Endothelial cell of umbilical vein (primary cell): ENCODE data around the gene MAP3K21. TPM values are rescaled to one million over a fixed set of nuclear protein-coding genes. Genes with fewer than 3 reads are reported as not detected.
A peak's percentile ranks its signal among the peaks of the same experiment; 100 is the strongest.

Experiments used
- BruUV-seq: library from RNA; stranded (reverse); fragments of 400-500 nt; replicated peaks from 2 replicates; lab custom pipeline; 2021; lab: Mats Ljungman, UMichigan
- CTCF ChIA-PET: fragments of 300-600, 350-600 bp; sonication (Branson Sonifier 250); formaldehyde crosslinking; loops from one replicate; lab custom pipeline; 2021; ENCODE audit warnings: antibody characterized with exemption, inconsistent platforms; lab: Charles Lee
- POLR2A ChIA-PET: fragments of 300-600, 350-600 bp; sonication (Branson Sonifier 250); formaldehyde crosslinking; loops from one replicate; lab custom pipeline; 2021; ENCODE audit warnings: antibody characterized with exemption, inconsistent platforms; lab: Charles Lee
- DNase-seq: peaks from one replicate; pipeline ENCODE4 v3.0.0-alpha.2; 2011; ENCODE audit warnings: low read depth, low spot score
- FAIRE-seq: peaks from 2 replicates; lab custom pipeline; 2011; peaks lifted over from hg19 to GRCh38; lab: Jason Lieb, UNC
- H2AFZ ChIP-seq: 2 replicates; pipeline ENCODE4 v1.6.0; 2012; ENCODE audit warnings: low read depth, low read length, control low read depth, inconsistent platforms
- H3K27ac ChIP-seq: 2 replicates; pipeline ENCODE4 v1.5.1; 2011; ENCODE audit warnings: low read depth, mild to moderate bottlenecking, control low read depth, low read length, moderate library complexity; ENCODE audit not compliant: insufficient read depth
- H3K27me3 ChIP-seq, 2 experiments: 2 replicates each; pipeline versions ENCODE4 v1.6.0 to v1.6.1; 2011; ENCODE audit warnings: low read length in 2 of 2, mixed read lengths in 1 of 2; ENCODE audit not compliant: control insufficient read depth in 2 of 2, insufficient read depth in 2 of 2
- H3K36me3 ChIP-seq, 2 experiments: 2 replicates in 1 of 2; 3 replicates in 1 of 2; pipeline ENCODE4 v1.5.1; 2011; ENCODE audit warnings: low read length in 2 of 2, mild to moderate bottlenecking in 1 of 2, moderate library complexity in 1 of 2; ENCODE audit not compliant: control insufficient read depth in 2 of 2, insufficient read depth in 2 of 2; ENCODE audit errors: extremely low read depth in 1 of 2
- H3K4me1 ChIP-seq: 3 replicates; pipeline ENCODE4 v1.5.1; 2011; ENCODE audit warnings: mild to moderate bottlenecking, low read length; ENCODE audit not compliant: control insufficient read depth, insufficient read depth; ENCODE audit errors: extremely low read depth
- H3K4me2 ChIP-seq: 2 replicates; pipeline ENCODE4 v1.6.1; 2011; ENCODE audit warnings: low read length, control low read depth, mixed read lengths; ENCODE audit not compliant: insufficient read depth
- H3K4me3 ChIP-seq, 3 experiments: fragments of 200-600 bp in 1 of 3; sonication (generic), shearing (Covaris generic) in 1 of 3; replicated peaks in 1 of 3; 2 replicates each; pipeline ENCODE4 v1.5.1; 2011 to 2016; ENCODE audit warnings: control low read depth in 3 of 3, low read length in 3 of 3, mild to moderate bottlenecking in 2 of 3, inconsistent platforms in 1 of 3, low read depth in 1 of 3, moderate library complexity in 1 of 3; ENCODE audit not compliant: insufficient read depth in 1 of 3
- H3K79me2 ChIP-seq: 2 replicates; pipeline ENCODE4 v1.6.0; 2012; ENCODE audit warnings: low read length, inconsistent platforms; ENCODE audit not compliant: control insufficient read depth, insufficient read depth
- H3K9ac ChIP-seq: replicated peaks from 2 replicates; pipeline ENCODE3; 2011; ENCODE audit warnings: low read length, control low read depth; ENCODE audit not compliant: insufficient read depth; ENCODE audit errors: extremely low read depth
- H3K9me1 ChIP-seq: replicated peaks from 3 replicates; pipeline ENCODE4 v1.6.0; 2011; ENCODE audit warnings: mild to moderate bottlenecking, low read length; ENCODE audit not compliant: control insufficient read depth, insufficient read depth; ENCODE audit errors: extremely low read depth
- H3K9me3 ChIP-seq: replicated peaks from 2 replicates; pipeline ENCODE4 v1.5.1; 2012; ENCODE audit warnings: low read length, inconsistent platforms; ENCODE audit not compliant: control insufficient read depth, insufficient read depth
- H4K20me1 ChIP-seq: replicated peaks from 2 replicates; pipeline ENCODE3; 2011; ENCODE audit warnings: mild to moderate bottlenecking, low read length; ENCODE audit not compliant: control insufficient read depth, insufficient read depth; ENCODE audit errors: extremely low read depth
- EZH2 ChIP-seq: IDR thresholded peaks from 2 replicates; pipeline ENCODE4 v1.6.1; 2012; ENCODE audit warnings: borderline replicate concordance, low read depth, mild to moderate bottlenecking, moderate library complexity, low read length, inconsistent platforms; ENCODE audit not compliant: severe bottlenecking
- MYC ChIP-seq: IDR thresholded peaks from one replicate; pipeline ENCODE4 v1.6.1; 2011; ENCODE audit warnings: mild to moderate bottlenecking, low read depth, low read length
- POLR2A ChIP-seq: IDR thresholded peaks from 2 replicates; pipeline ENCODE4 v1.6.1; 2012; ENCODE audit warnings: low read depth, mild to moderate bottlenecking, control low read depth, low read length
- dilution Hi-C: fragments of 300-500 bp; cut with MboI; formaldehyde crosslinking; loops from one replicate; pipeline ENCODE4 v1.15.0; 2019; ENCODE audit warnings: low sequenced_read_pairs; ENCODE audit not compliant: extremely low pct_ligation_motif_present
- intact Hi-C: fragments of 100-400 bp; cut with micrococcal nuclease; formaldehyde crosslinking; loops from one replicate; pipeline ENCODE4 v1.10.0; 2022
- polyA plus RNA-seq, 4 experiments: library from polyadenylated mRNA; depleted of rRNA in 3 of 4; stranded (reverse) in 3 of 4; unstranded in 1 of 4; fragments of >200 nt; gene quantifications; 2 replicates each; pipeline versions ENCODE4 v1.2.1 to v1.2.3, GENCODE V29; 2011 to 2012; ENCODE audit warnings: missing spikeins in 1 of 4
- total RNA-seq: library from RNA; stranded (reverse); gene quantifications from 2 replicates; pipeline ENCODE4 v1.2.3, GENCODE V29; 2021
- TF ChIP-seq, protein P1 (sequence below), 2 donors: IDR thresholded peaks; 1 replicate in 1 of 2; 2 replicates in 1 of 2; pipeline ENCODE4 v1.5.1; 2011; ENCODE audit warnings: low read length in 2 of 2, mild to moderate bottlenecking in 2 of 2, moderate library complexity in 2 of 2, control low read depth in 1 of 2, inconsistent platforms in 1 of 2, low read depth in 1 of 2; ENCODE audit not compliant: insufficient read depth in 1 of 2; ENCODE audit errors: extremely low read depth in 1 of 2
- TF ChIP-seq, protein P2 (sequence below): IDR thresholded peaks from 2 replicates; pipeline ENCODE4 v1.6.1; 2011; ENCODE audit not compliant: insufficient read depth, insufficient read length

MAP3K21 gene
- total and polyA plus RNA-seq, 2 donors (not counting 3 experiments of a cell fraction or from before 2014, with no cell fraction given): 0.65 to 0.95 TPM

DNA sequence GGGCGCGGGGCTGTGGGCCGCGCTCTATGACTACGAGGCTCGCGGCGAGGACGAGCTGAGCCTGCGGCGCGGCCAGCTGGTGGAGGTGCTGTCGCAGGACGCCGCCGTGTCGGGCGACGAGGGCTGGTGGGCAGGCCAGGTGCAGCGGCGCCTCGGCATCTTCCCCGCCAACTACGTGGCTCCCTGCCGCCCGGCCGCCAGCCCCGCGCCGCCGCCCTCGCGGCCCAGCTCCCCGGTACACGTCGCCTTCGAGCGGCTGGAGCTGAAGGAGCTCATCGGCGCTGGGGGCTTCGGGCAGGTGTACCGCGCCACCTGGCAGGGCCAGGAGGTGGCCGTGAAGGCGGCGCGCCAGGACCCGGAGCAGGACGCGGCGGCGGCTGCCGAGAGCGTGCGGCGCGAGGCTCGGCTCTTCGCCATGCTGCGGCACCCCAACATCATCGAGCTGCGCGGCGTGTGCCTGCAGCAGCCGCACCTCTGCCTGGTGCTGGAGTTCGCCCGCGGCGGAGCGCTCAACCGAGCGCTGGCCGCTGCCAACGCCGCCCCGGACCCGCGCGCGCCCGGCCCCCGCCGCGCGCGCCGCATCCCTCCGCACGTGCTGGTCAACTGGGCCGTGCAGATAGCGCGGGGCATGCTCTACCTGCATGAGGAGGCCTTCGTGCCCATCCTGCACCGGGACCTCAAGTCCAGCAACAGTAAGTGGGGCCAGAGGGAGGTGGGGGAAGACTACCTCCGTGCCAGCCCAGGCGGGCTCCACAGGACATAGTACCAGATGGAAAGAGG, 808 bp downstream of the MAP3K21 start:
- Histone ChIP-seq H3K79me2 (no peaks in the 10 kb centered on the region), H3K4me3 (peak overlapping the region in 2 of 3 experiments; percentile 32 to 58), H3K27me3 (no peaks in the 10 kb centered on the region), H2AFZ (peak overlapping the region; percentile 85), H3K4me2 (peak overlapping the region; percentile 26), H3K9me3 (no peaks in the 10 kb centered on the region), H3K27ac (no peak overlapping the region), H3K9ac (no peak overlapping the region), H3K36me3 (no peaks in the 10 kb centered on the region), H4K20me1 (no peaks in the 10 kb centered on the region), H3K4me1 (peaks cover 5% of the 10 kb centered on the region), H3K9me1 (no peaks in the 10 kb centered on the region)
- ChIA-PET POLR2A (no interaction called here), CTCF (no interaction called here)
- peak; percentile 10 for DNase-seq
- dilution Hi-C loops (no loop called here), intact Hi-C loops (no loop called here)
- no TSS peak for BruUV-seq
- TF ChIP-seq, protein P1, sequence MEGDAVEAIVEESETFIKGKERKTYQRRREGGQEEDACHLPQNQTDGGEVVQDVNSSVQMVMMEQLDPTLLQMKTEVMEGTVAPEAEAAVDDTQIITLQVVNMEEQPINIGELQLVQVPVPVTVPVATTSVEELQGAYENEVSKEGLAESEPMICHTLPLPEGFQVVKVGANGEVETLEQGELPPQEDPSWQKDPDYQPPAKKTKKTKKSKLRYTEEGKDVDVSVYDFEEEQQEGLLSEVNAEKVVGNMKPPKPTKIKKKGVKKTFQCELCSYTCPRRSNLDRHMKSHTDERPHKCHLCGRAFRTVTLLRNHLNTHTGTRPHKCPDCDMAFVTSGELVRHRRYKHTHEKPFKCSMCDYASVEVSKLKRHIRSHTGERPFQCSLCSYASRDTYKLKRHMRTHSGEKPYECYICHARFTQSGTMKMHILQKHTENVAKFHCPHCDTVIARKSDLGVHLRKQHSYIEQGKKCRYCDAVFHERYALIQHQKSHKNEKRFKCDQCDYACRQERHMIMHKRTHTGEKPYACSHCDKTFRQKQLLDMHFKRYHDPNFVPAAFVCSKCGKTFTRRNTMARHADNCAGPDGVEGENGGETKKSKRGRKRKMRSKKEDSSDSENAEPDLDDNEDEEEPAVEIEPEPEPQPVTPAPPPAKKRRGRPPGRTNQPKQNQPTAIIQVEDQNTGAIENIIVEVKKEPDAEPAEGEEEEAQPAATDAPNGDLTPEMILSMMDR (IDR thresholded peaks at IDR 0.05; ENCODE audit: extremely low read depth in 1 of 2, insufficient read depth in 1 of 2, low read depth in 1 of 2, low read length in 2 of 2): no peak
- TF ChIP-seq, protein P2, sequence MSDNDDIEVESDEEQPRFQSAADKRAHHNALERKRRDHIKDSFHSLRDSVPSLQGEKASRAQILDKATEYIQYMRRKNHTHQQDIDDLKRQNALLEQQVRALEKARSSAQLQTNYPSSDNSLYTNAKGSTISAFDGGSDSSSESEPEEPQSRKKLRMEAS: no peak
- peak; percentile 51 for TF ChIP-seq EZH2
- TF ChIP-seq POLR2A: no peak
- TF ChIP-seq MYC: no peak
- FAIRE-seq: no peak
